ENCODE measurements around the gene GALNT5. TPM values are rescaled to one million over a fixed set of nuclear protein-coding genes. Genes with fewer than 3 reads are reported as not detected.

The GALNT5 gene
- total RNA-seq, 1 experiment from 2014 or later, result 0.08 TPM

DNA sequence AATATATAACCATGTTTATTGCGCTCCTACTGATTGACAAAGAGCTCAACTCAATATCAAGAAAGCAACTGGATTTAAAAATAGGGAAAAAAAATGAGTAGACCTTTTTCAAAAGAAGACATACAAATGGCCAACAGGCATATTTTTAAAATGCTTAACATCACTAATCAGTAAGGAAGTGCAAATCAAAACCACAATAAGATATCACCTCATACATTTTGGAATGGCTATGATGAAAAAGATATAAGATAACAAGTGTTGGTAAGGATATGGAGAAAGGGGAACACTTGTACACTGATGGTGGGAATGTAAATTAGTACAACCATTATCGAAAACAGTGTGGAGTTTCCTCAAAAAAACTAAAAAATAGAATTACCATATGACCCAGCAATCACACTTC, 5.6 kb upstream of the GALNT5 start:
- TF ChIP-seq SIN3A (IDR thresholded peaks at IDR 0.05; ENCODE audit: borderline replicate concordance, insufficient read depth, low read depth, low read length) (no peak), TCF7L2 (IDR thresholded peaks at IDR 0.05; ENCODE audit: low read depth, low read length) (no peak), POLR2AphosphoS5 (IDR thresholded peaks at IDR 0.05; ENCODE audit: low read depth, low read length) (no peak)
- TF ChIP-seq, protein P1, sequence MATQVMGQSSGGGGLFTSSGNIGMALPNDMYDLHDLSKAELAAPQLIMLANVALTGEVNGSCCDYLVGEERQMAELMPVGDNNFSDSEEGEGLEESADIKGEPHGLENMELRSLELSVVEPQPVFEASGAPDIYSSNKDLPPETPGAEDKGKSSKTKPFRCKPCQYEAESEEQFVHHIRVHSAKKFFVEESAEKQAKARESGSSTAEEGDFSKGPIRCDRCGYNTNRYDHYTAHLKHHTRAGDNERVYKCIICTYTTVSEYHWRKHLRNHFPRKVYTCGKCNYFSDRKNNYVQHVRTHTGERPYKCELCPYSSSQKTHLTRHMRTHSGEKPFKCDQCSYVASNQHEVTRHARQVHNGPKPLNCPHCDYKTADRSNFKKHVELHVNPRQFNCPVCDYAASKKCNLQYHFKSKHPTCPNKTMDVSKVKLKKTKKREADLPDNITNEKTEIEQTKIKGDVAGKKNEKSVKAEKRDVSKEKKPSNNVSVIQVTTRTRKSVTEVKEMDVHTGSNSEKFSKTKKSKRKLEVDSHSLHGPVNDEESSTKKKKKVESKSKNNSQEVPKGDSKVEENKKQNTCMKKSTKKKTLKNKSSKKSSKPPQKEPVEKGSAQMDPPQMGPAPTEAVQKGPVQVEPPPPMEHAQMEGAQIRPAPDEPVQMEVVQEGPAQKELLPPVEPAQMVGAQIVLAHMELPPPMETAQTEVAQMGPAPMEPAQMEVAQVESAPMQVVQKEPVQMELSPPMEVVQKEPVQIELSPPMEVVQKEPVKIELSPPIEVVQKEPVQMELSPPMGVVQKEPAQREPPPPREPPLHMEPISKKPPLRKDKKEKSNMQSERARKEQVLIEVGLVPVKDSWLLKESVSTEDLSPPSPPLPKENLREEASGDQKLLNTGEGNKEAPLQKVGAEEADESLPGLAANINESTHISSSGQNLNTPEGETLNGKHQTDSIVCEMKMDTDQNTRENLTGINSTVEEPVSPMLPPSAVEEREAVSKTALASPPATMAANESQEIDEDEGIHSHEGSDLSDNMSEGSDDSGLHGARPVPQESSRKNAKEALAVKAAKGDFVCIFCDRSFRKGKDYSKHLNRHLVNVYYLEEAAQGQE (IDR thresholded peaks at IDR 0.05; ENCODE audit: insufficient read depth in 1 of 2, low read depth in 2 of 2, low read length in 1 of 2), result no peak
- TF ChIP-seq, protein P2, sequence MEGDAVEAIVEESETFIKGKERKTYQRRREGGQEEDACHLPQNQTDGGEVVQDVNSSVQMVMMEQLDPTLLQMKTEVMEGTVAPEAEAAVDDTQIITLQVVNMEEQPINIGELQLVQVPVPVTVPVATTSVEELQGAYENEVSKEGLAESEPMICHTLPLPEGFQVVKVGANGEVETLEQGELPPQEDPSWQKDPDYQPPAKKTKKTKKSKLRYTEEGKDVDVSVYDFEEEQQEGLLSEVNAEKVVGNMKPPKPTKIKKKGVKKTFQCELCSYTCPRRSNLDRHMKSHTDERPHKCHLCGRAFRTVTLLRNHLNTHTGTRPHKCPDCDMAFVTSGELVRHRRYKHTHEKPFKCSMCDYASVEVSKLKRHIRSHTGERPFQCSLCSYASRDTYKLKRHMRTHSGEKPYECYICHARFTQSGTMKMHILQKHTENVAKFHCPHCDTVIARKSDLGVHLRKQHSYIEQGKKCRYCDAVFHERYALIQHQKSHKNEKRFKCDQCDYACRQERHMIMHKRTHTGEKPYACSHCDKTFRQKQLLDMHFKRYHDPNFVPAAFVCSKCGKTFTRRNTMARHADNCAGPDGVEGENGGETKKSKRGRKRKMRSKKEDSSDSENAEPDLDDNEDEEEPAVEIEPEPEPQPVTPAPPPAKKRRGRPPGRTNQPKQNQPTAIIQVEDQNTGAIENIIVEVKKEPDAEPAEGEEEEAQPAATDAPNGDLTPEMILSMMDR (IDR thresholded peaks at IDR 0.05), result no peak
- no peak for ATAC-seq
- in situ Hi-C loops (cut with HindIII; ENCODE audit: low pct_unique_long_range_greater_than_20kb, low sequenced_read_pairs), result no loop called here
- H3K27me3 ChIP-seq (ENCODE audit: control insufficient read depth, insufficient read depth, low read length), result no peaks in the 10 kb centered on the region
- intact Hi-C loops (cut with micrococcal nuclease; ENCODE audit: unreplicated experiment), result no loop called here
- BruUV-seq (replicated peaks), result no TSS peak
- no peak overlapping the region for H3K27ac ChIP-seq (ENCODE audit: low read length)
- no peak overlapping the region for H3K4me3 ChIP-seq (ENCODE audit: low read depth in 2 of 2, low read length in 2 of 2)
- H3K4me1 ChIP-seq (ENCODE audit: control insufficient read depth, insufficient read depth, low read length), result no peaks in the 10 kb centered on the region
- no peaks in the 10 kb centered on the region for H3K9me3 ChIP-seq (ENCODE audit: control insufficient read depth, insufficient read depth, low read depth, low read length)
- CTCF ChIA-PET, result no interaction called here
- H3K36me3 ChIP-seq (ENCODE audit: control insufficient read depth, insufficient read depth, low read length), result no peaks in the 10 kb centered on the region
- no peak for DNase-seq (ENCODE audit: low read depth, low spot score)
- POLR2A ChIA-PET, result no interaction called here

DNA sequence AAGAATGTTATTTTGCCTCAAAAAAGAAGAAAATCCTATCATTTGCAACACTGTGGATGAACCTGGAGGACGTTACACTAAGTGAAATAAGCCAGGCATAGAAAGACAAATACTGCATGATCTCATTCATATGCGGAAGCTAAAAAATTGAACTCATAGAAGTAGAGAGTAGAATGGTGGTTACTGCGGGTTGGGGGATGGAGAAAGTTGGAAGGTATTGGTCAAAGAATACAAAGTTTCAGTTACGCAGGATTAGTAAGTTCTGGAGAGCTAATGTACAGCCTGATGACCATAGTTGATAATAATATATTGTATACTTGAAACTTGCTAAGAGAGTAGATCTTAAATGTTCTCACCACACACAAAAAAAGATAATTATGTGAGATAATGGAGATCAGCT, 5.0 kb upstream of the GALNT5 start:
- H3K9me3 ChIP-seq (ENCODE audit: control insufficient read depth, insufficient read depth, low read depth, low read length), result no peaks in the 10 kb centered on the region
- H3K27ac ChIP-seq (ENCODE audit: low read length), result no peak overlapping the region
- intact Hi-C loops (cut with micrococcal nuclease; ENCODE audit: unreplicated experiment) (no loop called here), in situ Hi-C loops (cut with HindIII; ENCODE audit: low pct_unique_long_range_greater_than_20kb, low sequenced_read_pairs) (no loop called here)
- TF ChIP-seq POLR2AphosphoS5 (IDR thresholded peaks at IDR 0.05; ENCODE audit: low read depth, low read length) (no peak), SIN3A (IDR thresholded peaks at IDR 0.05; ENCODE audit: borderline replicate concordance, insufficient read depth, low read depth, low read length) (no peak), TCF7L2 (IDR thresholded peaks at IDR 0.05; ENCODE audit: low read depth, low read length) (no peak)
- TF ChIP-seq, protein P1 (IDR thresholded peaks at IDR 0.05; ENCODE audit: insufficient read depth in 1 of 2, low read depth in 2 of 2, low read length in 1 of 2), result no peak
- TF ChIP-seq, protein P2 (IDR thresholded peaks at IDR 0.05), result no peak
- BruUV-seq (replicated peaks), result no TSS peak
- H3K36me3 ChIP-seq (ENCODE audit: control insufficient read depth, insufficient read depth, low read length), result no peaks in the 10 kb centered on the region
- H3K27me3 ChIP-seq (ENCODE audit: control insufficient read depth, insufficient read depth, low read length), result no peaks in the 10 kb centered on the region
- H3K4me1 ChIP-seq (ENCODE audit: control insufficient read depth, insufficient read depth, low read length), result no peaks in the 10 kb centered on the region
- no peak overlapping the region for H3K4me3 ChIP-seq (ENCODE audit: low read depth in 2 of 2, low read length in 2 of 2)
- CTCF ChIA-PET, result no interaction called here
- no peak for ATAC-seq
- no peak for DNase-seq (ENCODE audit: low read depth, low spot score)
- POLR2A ChIA-PET, result no interaction called here

All from Panc1 (cell line).